Dedifferentiated amniotic fluid mesenchymal stem cell (primary cell): ENCODE results near the gene BFSP2.
A peak's percentile ranks its signal among the peaks of the same experiment; 100 is the strongest.
"Not testable (repeated sequence)": the region's sequence is repeated elsewhere in the genome, so short reads cannot be mapped to it uniquely, and the experiment has no call there.

Experiments
- DNase-seq: peaks from one replicate; pipeline ENCODE4 v3.0.0-alpha.2; 2016; ENCODE audit errors: extremely low spot score

BFSP2 gene

GRCh38 chr3:133457025-133457424 lies 57.2 kb downstream of the BFSP2 start:
- DNase-seq = no peak

- DNase-seq = no peak
Observed at GRCh38 chr3:133457465-133458067, 57.7 kb downstream of the BFSP2 start.

DNA sequence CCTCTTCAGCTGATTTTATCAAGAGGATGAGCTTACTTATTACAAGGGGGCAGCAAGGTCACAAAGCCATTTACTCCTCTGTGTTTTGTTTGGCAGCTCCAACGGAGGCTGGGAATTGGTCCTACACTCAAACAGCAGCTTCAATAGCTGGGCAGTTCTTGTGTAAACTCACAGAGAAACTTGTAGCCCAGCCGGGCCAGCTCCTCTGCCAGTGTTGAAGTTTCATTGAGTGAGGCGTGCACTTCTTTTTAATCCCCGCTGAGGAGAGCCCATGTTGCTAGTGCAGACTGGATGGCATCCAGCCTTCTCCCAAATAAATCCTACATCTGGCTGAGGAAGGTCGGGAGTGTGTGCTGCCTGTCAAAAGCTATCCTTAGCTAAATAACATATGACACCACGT lies 59.5 kb downstream of the BFSP2 start:
- no peak for DNase-seq

GRCh38 chr3:133460809-133461208 lies 61.0 kb downstream of the BFSP2 start:
- DNase-seq = no peak

DNA sequence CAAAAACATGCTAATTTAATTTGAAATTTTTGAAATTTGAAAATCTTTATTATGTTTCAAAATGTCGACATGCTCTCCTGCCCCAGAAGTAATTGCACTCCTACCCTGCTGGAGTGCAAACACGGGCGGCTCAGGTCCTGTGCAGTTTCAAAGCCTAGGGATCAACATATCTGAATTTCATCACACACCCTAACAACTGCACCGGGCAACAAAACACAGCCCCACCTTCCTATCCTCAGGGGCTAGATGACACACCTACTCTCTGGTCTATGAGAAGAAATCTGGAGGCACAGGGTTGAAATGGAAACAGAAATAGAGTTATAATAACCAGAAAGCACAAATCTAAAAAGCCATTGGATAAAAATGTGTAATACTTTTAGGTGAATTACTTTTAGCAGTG lies 61.4 kb downstream of the BFSP2 start:
- DNase-seq = no peak

GRCh38 chr3:133463347-133463860 lies 63.5 kb downstream of the BFSP2 start:
- DNase-seq = no peak

GRCh38 chr3:133464573-133464972 lies 64.7 kb downstream of the BFSP2 start:
- peak; percentile 45 for DNase-seq

DNA sequence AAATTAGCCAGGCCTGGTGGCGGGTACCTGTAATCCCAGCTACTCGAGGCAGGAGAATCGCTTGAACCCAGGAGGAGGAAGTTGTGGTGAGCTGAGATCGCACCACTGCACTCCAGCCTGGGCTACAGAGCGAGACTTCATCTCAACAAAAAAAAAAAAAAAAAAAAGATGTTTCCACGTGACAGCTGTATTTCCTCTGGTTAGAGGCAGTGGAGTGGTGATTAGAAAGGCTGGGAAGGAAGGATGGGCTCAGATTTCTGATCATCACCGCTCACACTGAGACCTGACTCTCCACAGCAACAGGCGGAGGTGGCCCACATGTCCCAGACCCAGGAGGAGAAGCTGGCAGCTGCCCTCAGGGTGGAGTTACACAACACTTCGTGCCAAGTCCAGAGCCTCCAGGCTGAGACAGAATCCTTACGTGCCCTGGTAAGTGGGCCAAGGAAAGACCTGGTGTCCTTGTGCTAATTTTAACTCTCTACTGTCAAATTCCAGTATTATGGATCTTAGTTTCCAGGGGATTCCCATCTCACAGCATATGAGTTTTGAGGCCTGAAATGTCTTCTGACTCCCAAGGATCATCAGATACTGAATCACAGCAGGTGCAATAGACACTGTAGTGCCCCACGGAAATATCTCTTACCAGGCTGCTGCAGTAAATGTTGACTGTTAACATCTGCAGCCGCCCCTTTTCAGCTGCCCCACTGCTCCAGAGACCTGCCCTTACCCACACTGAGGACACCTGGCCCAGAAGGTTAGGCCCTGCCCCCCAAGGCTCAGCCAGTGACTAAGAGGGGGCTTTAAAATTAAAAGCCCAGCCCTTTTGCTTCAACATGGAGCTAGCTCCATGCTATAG lies 66.9 kb downstream of the BFSP2 start:
- no peak for DNase-seq

GRCh38 chr3:133467780-133468179 lies 67.9 kb downstream of the BFSP2 start:
- no peak for DNase-seq

GRCh38 chr3:133468251-133468721 lies 68.4 kb downstream of the BFSP2 start:
- DNase-seq = no peak

DNA sequence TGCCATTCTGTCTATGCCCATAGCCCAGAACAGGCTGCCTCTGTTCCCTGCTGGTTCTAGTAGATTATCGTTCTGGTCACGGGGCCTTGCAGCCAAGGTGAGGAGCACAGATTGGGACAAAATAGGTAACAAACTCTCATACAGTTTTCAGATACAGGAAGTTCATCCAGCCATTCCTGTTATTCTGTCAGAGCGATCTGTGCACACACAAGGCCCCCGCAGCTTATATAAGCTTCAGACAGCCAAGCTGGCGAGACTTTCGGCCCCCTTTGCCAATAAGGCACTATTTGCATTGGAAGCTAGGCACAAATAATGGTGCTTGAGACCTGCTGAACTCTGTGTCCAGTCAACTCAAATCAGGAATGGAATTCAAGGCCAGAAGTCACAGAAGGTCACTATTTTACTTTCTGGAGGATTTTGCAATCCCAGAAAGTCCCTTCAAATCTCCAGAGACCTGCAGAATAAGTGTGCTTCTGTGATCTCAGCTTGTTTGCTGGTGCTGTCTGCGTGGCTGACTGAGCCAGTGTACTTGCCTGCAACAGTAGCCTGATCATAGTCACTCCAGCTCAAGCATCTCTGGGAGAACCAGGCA lies 69.4 kb downstream of the BFSP2 start:
- no peak for DNase-seq

GRCh38 chr3:133472242-133472641 lies 72.4 kb downstream of the BFSP2 start:
- no peak for DNase-seq

DNA sequence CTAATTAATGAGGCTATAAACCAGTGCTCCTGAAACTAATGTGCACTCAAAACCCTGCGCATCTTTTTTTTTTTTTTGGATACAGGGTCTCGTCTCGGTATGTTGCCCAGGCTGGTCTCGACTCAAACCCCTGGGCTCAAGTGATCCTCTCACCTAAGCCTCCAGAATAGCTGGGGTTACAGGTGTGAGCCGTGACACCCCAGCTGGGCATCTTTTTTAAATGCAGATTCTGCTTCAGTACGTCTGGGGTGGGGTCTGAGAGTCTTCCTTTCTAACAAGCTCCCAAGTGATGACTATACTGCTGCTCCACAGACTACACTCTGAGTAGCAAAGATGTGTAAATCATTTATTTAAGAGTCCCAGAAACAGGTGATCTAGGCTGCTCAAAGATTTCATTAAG lies 73.0 kb downstream of the BFSP2 start:
- no peak for DNase-seq

DNA sequence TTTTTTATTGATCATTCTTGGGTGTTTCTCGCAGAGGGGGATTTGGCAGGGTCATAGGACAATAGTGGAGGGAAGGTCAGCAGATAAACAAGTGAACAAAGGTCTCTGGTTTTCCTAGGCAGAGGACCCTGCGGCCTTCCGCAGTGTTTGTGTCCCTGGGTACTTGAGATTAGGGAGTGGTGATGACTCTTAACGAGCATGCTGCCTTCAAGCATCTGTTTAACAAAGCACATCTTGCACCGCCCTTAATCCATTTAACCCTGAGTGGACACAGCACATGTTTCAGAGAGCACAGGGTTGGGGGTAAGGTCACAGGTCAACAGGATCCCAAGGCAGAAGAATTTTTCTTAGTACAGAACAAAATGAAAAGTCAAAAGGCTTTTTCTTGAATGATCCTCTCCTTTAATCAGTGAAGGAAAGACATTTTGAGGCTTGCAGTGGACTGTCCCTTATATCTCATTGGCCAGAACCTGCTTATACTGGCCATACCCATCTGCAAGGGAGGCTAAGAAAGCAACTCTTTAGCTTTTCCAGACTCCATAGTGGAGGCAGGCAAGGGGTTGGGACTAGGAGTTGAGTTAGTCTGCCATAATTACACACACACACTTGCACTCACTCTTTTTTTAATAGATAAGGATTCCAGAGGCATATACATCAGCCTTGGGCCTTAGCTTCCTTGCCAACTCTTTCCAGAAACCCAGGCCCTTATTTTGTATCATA lies 73.8 kb downstream of the BFSP2 start:
- DNase-seq = not testable (repeated sequence)

- peak; percentile 55 for DNase-seq
Observed at GRCh38 chr3:133474251-133474801, 74.5 kb downstream of the BFSP2 start.

DNA sequence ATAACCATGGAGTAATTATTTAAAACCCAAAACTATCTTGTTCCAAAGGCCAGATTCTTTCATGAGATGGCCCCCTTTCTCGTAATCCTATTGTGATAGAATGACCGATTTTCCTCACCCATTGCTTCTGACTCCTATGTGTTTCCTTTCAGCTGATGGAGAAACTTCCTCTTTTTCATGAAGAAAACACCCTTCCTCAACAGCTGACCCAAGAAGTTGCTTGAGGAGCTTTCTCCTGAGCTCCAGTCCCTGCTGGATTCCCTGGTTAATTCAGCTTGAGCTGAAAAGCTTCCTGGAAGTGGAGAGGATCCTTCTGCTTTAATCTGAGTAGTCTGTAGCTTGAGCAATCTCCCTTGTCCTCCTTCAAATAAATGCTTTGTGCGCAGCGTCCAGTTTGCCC lies 75.0 kb downstream of the BFSP2 start:
- no peak for DNase-seq

- no peak for DNase-seq
Observed at GRCh38 chr3:133475245-133476010, 75.6 kb downstream of the BFSP2 start.

DNA sequence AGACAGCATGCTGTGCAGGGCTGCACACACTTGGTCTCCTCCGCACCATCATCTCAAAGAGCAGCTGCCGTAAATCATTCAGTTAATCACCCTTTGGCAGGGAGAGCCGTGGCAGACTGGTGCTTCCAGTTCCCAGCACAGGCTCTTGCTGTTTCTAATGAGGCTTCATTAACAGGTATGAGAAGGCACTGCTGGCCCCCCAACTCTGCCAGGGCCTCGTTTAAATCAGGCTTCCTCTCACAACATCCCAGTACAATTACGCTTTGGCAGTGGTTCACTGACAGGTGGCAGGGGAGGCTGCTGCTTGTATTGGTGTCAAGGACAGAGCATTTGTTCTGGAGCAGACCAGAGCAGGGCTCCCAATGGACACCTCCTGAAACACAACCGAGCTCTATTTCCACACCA lies 77.1 kb downstream of the BFSP2 start:
- DNase-seq = no peak

DNA sequence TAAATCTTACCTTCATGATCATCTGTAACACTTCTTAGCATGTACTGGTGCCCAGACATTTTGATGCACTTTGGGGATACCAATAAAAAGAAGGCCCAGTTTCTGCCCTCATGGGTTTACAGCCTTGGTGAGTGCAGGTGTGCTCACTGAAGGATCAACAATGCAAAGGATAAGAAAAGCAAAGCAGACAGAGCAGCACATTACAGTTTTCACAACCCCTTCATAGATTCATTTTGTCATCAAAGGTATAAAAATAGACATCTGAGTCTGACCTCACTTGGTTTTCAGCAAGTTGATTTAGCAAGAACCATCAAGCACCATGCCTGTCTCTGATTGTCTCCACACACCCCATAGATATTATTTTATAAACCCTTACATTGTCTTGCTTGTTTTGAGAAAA lies 77.6 kb downstream of the BFSP2 start:
- no peak for DNase-seq

GRCh38 chr3:133478624-133479023 lies 78.8 kb downstream of the BFSP2 start:
- no peak for DNase-seq

DNA sequence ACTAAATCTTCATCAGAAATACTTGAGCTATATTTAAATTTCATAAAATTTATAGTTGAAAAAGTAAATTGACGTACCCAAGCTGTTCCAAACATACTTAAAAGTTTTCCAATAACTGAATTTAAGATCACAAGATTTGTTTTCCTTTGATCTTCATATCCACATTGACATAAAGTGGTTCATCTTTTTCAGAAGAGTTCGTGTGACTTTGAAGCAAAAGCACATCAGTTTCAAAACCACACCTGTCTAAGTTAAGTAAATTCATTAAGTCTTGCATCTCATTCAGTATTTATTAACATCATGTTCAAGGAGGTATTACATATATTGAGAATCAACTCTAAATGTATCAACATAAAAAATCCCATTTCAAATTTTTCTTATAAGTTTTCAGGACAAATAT lies 79.5 kb downstream of the BFSP2 start:
- DNase-seq = no peak
